SIG-M5 (cell line): ENCODE results near the gene FOXL1.
A peak's percentile ranks its signal among the peaks of the same experiment; 100 is the strongest.

Experiments used
- DNase-seq: peaks from one replicate; lab custom pipeline; 2025; lab: John Stamatoyannopoulos, UW

FOXL1 gene

DNA sequence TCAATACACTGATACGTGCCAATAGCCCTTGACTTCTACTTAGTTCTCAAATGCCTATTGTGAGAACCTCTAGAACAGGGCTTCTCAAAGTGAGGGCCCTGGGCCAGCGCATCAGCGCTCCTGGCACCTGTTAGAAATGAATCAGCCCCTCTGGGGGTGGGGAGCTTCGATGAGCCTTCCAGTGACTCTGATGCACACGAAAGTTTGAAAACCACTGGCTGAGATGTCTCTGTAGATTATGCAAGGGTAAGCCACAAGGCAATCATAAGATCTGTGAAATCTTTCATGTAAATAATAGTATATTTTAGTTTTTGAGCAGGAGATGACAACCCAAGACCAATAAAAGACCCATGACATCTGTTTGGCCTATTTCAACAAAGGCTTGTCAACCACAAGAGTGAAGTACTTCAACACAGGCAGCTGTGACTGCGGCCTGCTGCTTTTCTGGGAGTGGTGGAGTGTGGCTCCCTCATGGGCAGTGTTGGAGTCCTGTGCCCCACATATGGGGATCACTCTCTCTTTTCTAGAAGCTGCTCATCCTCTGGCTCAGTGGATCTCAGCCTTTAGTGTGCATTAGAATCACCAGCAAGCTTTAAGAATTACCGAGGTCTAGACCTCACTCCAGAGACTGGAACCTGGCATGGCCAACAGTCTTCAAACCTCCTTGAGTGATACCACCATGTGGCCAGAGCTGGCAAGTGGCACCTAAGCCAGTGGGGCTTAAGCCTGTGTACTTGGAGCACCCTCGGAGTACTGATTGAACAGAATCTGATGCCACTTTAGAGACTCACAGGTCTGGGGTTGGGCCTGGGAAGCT, 29.1 kb upstream of the FOXL1 start:
- DNase-seq: no peak

DNA sequence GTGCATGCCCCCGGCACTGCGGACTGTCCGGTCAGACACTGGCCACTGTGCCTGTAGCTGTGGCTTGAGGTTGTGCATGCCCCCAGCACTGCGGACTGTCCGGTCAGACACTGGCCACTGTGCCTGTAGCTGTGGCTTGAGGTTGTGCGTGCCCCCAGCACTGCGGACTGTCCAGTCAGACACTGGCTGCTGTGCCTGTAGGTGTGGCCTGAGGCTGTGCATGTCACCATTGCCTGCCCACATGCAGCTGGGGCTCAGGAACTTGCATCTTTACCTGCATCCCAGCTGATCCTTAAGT, 28.5 kb upstream of the FOXL1 start:
- DNase-seq: no peak

- no peak for DNase-seq
These were observed 28.1 kb upstream of the FOXL1 start for GRCh38 chr16:86550281-86550680.

- no peak for DNase-seq
These were observed 25.0 kb upstream of the FOXL1 start for GRCh38 chr16:86553356-86553755.

- no peak for DNase-seq
These were observed 23.8 kb upstream of the FOXL1 start for GRCh38 chr16:86554599-86554916.

DNA sequence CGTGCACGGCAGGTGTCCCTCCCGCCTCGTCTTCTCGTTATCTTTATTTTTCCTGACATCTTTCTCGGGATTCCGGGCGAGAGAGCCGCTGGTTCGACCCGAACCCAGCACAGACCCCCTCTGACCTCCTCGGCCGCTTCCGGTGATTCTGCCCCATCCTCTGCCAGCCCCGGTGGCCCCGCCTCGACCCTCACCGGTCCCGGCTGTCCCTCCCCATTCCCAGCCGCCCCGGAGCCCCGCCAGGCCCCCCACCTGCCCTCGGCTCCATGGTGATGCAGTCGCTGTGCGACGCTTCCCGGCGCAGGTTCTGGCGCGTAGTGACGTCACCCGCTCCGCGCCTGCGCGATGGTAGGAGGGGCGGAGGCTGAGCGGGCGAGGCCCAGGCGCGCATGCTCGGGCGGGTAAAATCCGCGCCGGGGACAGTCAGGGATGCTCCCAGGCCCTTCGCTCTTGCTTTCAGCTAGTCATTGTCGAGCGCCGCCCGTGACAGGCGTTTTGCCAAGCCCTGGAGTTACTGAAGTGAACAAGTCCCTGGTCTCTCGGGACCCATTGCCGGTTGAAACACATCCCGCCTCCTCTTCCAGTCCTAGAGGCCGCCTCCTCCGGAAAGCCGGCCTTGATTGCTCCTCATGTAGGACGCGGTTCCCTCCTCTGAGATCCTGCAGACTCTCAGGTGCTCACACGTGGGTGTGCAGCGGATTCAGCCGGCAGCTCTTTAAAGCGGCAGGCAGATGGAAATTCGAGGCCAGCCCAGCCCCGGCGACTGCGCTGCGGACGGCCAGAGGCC, 23.2 kb upstream of the FOXL1 start, which contains the start of gene MTHFSD:
MTHFSD (minus strand) TSS at position 319 of the 787 bp plus-strand sequence; CDS start at position 268, 51 bp downstream.
- no peak for DNase-seq

DNA sequence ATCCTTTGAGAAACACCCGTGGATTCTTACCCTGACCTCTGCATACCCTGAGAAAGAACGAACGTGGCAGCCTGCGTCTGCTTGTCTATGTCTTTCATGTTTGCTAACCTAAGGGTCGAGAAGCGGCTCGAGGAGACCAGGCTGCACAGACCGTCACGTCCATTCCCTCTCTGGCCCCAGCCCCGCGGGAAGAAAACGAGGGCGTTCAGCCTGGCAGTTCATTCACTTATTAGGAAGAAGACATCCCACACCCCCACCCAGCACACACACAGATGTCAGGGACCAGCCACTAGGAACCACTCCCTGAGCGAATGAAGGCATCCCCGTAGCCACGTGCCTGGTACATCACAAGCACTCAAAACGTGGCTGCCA, 22.7 kb upstream of the FOXL1 start:
- DNase-seq: no peak

- DNase-seq: no peak
These were observed 21.8 kb upstream of the FOXL1 start for GRCh38 chr16:86556576-86556975.

DNA sequence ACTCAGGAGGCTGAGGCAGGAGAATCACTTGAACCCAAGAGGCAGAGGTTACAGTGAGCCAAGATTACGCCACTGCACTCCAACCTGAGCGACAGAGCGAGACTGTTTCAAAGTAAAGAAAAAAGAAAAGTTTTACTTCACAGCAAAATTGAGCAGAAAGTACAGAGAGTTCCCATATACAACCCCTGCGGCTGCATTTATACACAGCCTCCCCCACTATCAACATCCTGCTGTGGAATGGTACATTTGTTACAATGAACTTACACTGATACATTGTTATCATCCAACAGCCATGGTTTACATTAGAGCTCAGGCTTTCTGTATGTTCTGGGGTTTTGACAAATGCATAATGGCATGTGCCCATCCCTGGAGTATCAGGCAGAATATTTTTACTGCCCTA, 20.8 kb upstream of the FOXL1 start:
- no peak for DNase-seq

GRCh38 chr16:86558355-86559193, 19.8 kb upstream of the FOXL1 start:
- DNase-seq: no peak

DNA sequence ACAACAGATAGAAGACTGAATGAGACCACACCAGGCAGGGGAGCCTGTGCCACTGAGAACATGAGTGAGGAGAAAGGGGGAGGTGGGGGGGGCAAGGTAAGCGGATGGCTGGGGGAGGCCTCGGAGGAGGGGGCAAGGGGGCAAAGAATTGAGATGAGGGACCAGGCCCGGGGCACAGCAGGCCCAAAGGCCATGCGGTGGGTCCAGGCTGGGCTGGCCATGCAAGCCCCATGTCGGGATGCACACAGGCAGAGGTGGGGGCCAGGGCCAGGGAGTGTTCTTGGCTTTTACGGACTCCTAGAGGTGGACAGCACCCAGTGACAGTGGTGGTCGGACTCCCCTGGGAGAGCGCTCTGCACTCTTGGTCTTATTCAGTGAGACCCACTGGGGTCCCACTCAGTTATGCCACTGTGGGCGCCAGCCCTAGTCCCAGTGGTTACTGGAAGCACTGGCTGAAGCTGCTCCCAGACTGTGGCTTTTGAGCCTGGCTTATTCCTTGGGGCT, 18.5 kb upstream of the FOXL1 start:
- no peak for DNase-seq

- DNase-seq: no peak
These were observed 16.0 kb upstream of the FOXL1 start for GRCh38 chr16:86562356-86562755.

DNA sequence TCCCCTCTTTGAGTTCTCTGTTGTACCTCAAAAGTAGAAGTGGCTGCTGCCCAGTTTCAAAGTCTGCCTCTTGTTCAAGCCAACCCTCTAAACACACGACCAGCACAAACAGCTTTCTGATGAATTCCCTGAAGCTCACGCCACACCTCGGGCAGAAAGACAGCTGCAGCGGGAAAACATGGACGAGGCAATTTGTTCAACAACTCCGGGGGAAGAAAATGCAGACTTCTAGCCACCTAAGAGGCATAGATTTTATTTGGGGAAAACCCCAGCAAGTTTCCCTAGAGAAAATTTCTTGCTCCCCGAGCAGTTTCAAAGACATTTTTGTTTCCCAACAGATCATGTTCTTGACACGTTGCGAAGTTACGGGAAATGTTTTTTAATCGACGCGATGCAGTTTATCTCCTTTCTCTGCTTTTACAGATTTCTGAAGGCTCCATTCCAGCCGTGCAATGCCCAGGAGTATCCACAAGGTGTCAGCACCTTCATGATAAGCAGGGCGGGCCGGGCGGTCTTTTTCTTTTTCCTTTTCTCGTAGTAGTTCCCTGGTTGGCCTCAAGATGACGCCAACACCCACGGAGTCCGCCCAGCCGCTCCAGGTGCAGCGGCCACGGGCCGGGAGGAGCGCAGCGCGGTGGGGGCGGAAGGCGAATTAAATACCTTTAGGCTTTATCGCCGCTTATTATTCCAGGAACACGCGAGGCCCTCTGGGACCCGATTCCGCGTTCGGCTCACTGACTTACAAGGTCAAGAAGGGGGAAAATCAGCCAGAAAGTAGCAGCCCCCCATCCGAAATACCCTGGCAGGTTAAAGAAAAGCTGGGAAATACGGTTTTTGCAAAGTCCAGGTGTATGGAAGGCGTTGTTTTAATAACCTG, 14.6 kb upstream of the FOXL1 start:
- DNase-seq: peak; percentile 24

- DNase-seq: no peak
These were observed 13.1 kb upstream of the FOXL1 start for GRCh38 chr16:86565181-86565631.

DNA sequence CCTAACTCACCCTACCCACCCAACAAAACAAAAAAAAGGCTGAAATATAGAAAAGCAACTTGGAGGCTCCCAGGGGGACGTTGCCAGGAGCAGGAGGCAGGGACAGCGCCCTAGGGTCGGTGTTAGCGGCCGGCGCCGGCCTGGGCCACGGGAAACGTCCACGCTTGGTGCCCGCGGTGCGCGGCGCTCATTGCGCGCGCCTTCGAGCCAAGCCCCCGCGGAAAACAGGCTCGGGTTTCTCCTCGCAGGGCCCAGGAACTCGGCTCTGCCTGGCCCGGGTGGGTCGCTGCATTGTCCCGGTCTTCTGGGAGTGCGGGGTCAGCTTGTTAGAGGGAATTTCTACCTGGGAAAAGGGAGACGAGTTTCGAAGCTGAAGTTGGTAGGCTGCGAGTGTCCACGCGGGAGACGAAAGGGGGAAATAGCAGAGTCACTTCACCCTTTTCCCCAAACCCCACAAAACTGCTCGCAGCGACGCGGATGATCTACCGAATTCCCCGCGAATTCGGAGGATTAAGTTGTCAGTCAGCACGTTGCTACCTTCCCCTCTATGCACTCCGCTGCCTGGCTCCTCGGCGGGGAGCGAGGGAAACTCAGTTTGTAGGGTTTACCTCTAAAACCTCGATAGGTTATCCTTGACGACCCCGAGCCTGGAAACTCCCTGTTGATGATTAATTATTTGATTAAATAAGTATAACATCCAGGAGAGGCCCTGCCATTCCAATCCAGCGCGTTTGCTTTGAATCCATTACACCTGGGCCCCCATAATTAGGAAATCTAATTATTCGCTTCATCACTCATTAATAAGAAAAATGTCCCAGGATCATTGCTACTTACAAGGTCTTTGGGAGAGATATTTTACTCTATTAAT, 12.5 kb upstream of the FOXL1 start:
- DNase-seq: no peak

DNA sequence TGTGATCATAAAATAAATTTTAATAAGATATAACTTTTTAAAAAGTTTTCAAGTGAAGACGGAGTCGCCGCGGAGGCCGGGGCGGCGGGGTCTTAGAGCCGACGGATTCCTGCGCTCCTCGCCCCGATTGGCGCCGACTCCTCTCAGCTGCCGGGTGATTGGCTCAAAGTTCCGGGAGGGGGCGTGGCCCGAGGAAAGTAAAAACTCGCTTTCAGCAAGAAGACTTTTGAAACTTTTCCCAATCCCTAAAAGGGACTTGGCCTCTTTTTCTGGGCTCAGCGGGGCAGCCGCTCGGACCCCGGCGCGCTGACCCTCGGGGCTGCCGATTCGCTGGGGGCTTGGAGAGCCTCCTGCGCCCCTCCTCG, 11.8 kb upstream of the FOXL1 start, which contains the start of gene FOXC2:
FOXC2 (plus strand) TSS at position 229 of the 365 bp plus-strand sequence. CDS start 507 bp downstream, outside the sequence.
- DNase-seq: no peak

- no peak for DNase-seq
These were observed 11.2 kb upstream of the FOXL1 start for GRCh38 chr16:86566966-86567700.

DNA sequence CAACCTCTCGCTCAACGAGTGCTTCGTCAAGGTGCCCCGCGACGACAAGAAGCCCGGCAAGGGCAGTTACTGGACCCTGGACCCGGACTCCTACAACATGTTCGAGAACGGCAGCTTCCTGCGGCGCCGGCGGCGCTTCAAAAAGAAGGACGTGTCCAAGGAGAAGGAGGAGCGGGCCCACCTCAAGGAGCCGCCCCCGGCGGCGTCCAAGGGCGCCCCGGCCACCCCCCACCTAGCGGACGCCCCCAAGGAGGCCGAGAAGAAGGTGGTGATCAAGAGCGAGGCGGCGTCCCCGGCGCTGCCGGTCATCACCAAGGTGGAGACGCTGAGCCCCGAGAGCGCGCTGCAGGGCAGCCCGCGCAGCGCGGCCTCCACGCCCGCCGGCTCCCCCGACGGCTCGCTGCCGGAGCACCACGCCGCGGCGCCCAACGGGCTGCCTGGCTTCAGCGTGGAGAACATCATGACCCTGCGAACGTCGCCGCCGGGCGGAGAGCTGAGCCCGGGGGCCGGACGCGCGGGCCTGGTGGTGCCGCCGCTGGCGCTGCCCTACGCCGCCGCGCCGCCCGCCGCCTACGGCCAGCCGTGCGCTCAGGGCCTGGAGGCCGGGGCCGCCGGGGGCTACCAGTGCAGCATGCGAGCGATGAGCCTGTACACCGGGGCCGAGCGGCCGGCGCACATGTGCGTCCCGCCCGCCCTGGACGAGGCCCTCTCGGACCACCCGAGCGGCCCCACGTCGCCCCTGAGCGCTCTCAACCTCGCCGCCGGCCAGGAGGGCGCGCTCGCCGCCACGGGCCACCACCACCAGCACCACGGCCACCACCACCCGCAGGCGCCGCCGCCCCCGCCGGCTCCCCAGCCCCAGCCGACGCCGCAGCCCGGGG, 10.4 kb upstream of the FOXL1 start:
- DNase-seq: no peak
